Sigmoid colon (tissue), 4 donors: ENCODE data around the gene CALHM1.

ENCODE experiments used
- EP300 ChIP-seq, 4 donors: sonication (generic); formaldehyde crosslinking; IDR thresholded peaks; one replicate each; pipeline ENCODE4 v1.6.1; 2017; ENCODE audit warnings: antibody characterized with exemption in 4 of 4
- POLR2A ChIP-seq, 2 donors: fragments of 450-650 bp; IDR thresholded peaks; one replicate each; pipeline ENCODE4 v1.6.1; 2016; ENCODE audit warnings: antibody characterized with exemption in 2 of 2, mild to moderate bottlenecking in 2 of 2, moderate library complexity in 2 of 2
- POLR2AphosphoS5 ChIP-seq, 4 donors: sonication (generic); formaldehyde crosslinking; IDR thresholded peaks; one replicate each; pipeline ENCODE4 v1.6.1; 2017; ENCODE audit warnings: antibody characterized with exemption in 4 of 4
- TF ChIP-seq, protein P1 (sequence below), 4 experiments: fragments of 450-650 bp in 3 of 4; fragments of 200-600 bp in 1 of 4; IDR thresholded peaks; one replicate each; pipeline ENCODE4 v1.5.1; 2016 to 2019; ENCODE audit warnings: antibody characterized with exemption in 4 of 4, mild to moderate bottlenecking in 3 of 4, moderate library complexity in 2 of 4

DNA sequence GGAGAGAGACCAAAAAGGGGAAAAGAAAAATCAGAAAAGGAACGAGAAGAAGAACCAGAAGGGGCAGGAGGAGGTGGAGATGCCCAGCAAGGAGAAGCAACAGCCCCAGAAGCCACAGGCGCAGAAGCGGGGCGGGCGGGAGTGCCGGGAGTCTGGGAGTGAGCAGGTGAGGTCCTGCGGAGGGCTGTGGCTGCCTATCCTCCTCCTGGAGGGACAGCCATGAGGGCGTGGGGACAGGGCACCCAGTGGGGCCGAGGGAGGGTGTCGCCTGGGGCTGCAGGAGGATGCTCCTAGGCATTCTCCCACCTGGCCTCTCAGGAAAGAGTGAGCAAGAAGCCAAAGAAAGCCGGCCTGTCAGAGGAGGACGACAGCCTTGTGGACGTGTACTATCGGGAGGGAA, 18.3 kb downstream of the CALHM1 start:
- TF ChIP-seq, protein P1, sequence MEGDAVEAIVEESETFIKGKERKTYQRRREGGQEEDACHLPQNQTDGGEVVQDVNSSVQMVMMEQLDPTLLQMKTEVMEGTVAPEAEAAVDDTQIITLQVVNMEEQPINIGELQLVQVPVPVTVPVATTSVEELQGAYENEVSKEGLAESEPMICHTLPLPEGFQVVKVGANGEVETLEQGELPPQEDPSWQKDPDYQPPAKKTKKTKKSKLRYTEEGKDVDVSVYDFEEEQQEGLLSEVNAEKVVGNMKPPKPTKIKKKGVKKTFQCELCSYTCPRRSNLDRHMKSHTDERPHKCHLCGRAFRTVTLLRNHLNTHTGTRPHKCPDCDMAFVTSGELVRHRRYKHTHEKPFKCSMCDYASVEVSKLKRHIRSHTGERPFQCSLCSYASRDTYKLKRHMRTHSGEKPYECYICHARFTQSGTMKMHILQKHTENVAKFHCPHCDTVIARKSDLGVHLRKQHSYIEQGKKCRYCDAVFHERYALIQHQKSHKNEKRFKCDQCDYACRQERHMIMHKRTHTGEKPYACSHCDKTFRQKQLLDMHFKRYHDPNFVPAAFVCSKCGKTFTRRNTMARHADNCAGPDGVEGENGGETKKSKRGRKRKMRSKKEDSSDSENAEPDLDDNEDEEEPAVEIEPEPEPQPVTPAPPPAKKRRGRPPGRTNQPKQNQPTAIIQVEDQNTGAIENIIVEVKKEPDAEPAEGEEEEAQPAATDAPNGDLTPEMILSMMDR (IDR thresholded peaks at IDR 0.05) = no peak
- TF ChIP-seq POLR2A (IDR thresholded peaks at IDR 0.05) (no peak), EP300 (IDR thresholded peaks at IDR 0.05) (no peak), POLR2AphosphoS5 (IDR thresholded peaks at IDR 0.05) (no peak)
